H1 (cell line): ENCODE measurements around the gene MRAP2. TPM values are rescaled to one million over a fixed set of nuclear protein-coding genes. Genes with fewer than 3 reads are reported as not detected.

ENCODE experiments used
- CTCF ChIA-PET: fragments of 300-600 bp; sonication (Branson Sonifier 250); formaldehyde crosslinking; loops from one replicate; lab custom pipeline; 2021; ENCODE audit not compliant: partially characterized antibody; lab: Charles Lee
- POLR2A ChIA-PET: fragments of 300-600 bp; sonication (Branson Sonifier 250); formaldehyde crosslinking; loops from one replicate; lab custom pipeline; 2021; ENCODE audit warnings: inconsistent platforms; ENCODE audit not compliant: partially characterized antibody; lab: Charles Lee
- DNase-seq, 2 experiments: peaks; one replicate each; pipeline versions ENCODE4 v3.0.0 to v3.0.0-alpha.2; 2010 to 2022; ENCODE audit warnings: low spot score in 2 of 2, low read depth in 1 of 2, mixed read lengths in 1 of 2
- FAIRE-seq: peaks from 2 replicates; lab custom pipeline; 2011; peaks lifted over from hg19 to GRCh38; lab: Jason Lieb, UNC
- H2AFZ ChIP-seq: 2 replicates; pipeline ENCODE4 v1.8.1; 2012; ENCODE audit warnings: low read length, inconsistent platforms
- H2AK5ac ChIP-seq: 2 replicates; pipeline ENCODE4 v1.6.1; 2013; ENCODE audit warnings: low read depth, low read length
- H2BK120ac ChIP-seq: replicated peaks from 2 replicates; pipeline ENCODE3; 2013; ENCODE audit warnings: low read depth, low read length, inconsistent platforms
- H2BK12ac ChIP-seq: 2 replicates; pipeline ENCODE4 v1.6.1; 2013; ENCODE audit warnings: low read depth, low read length
- H2BK15ac ChIP-seq: 2 replicates; pipeline ENCODE4 v1.6.1; 2013; ENCODE audit warnings: low read length
- H2BK20ac ChIP-seq: 2 replicates; pipeline ENCODE4 v1.6.1; 2013; ENCODE audit warnings: low read length
- H2BK5ac ChIP-seq: 2 replicates; pipeline ENCODE4 v1.6.1; 2013; ENCODE audit warnings: low read depth, low read length
- H3K14ac ChIP-seq: 2 replicates; pipeline ENCODE4 v1.6.1; 2013; ENCODE audit warnings: inconsistent platforms; ENCODE audit not compliant: insufficient read length
- H3K18ac ChIP-seq: 2 replicates; pipeline ENCODE4 v1.6.1; 2013; ENCODE audit warnings: low read length; ENCODE audit errors: extremely low read depth
- H3K23ac ChIP-seq: 2 replicates; pipeline ENCODE4 v1.6.1; 2013; ENCODE audit warnings: inconsistent platforms; ENCODE audit not compliant: insufficient read length
- H3K23me2 ChIP-seq: 2 replicates; pipeline ENCODE4 v1.6.1; 2013; ENCODE audit warnings: low read depth, low read length
- H3K27ac ChIP-seq: 2 replicates; pipeline ENCODE4 v1.6.1; 2011; ENCODE audit warnings: low read depth, low read length, inconsistent platforms
- H3K27me3 ChIP-seq, 4 experiments: replicated peaks in 1 of 4; 1 replicate in 1 of 4; 2 replicates in 3 of 4; pipeline versions ENCODE4 v1.6.1 to v1.8.1; 2011 to 2013; ENCODE audit warnings: low read length in 3 of 4, mild to moderate bottlenecking in 3 of 4, inconsistent platforms in 2 of 4, mixed read lengths in 2 of 4, moderate library complexity in 1 of 4; ENCODE audit not compliant: control insufficient read depth in 3 of 4, insufficient read depth in 3 of 4; ENCODE audit errors: extremely low read depth in 1 of 4
- H3K36me3 ChIP-seq, 4 experiments: 2 replicates each; pipeline versions ENCODE4 v1.6.1 to v1.8.1; 2011 to 2013; ENCODE audit warnings: mild to moderate bottlenecking in 4 of 4, low read length in 3 of 4, moderate library complexity in 2 of 4, control low read depth in 1 of 4, inconsistent platforms in 1 of 4; ENCODE audit not compliant: insufficient read depth in 4 of 4, control insufficient read depth in 2 of 4
- H3K4ac ChIP-seq: replicated peaks from 2 replicates; pipeline ENCODE3; 2013; ENCODE audit warnings: low read length, low read depth, mixed read lengths, inconsistent platforms; ENCODE audit not compliant: insufficient read length
- H3K4me1 ChIP-seq, 4 experiments: replicated peaks in 1 of 4; 1 replicate in 1 of 4; 2 replicates in 3 of 4; pipeline versions ENCODE4 v1.6.1 to v1.8.1; 2011 to 2013; ENCODE audit warnings: low read length in 3 of 4, inconsistent platforms in 2 of 4, mixed read lengths in 1 of 4; ENCODE audit not compliant: insufficient read depth in 4 of 4, control insufficient read depth in 3 of 4
- H3K4me2 ChIP-seq, 2 experiments: 2 replicates each; pipeline versions ENCODE4 v1.6.1 to v1.8.1; 2011 to 2013; ENCODE audit warnings: low read depth in 2 of 2, low read length in 2 of 2, control low read depth in 1 of 2, inconsistent platforms in 1 of 2, mild to moderate bottlenecking in 1 of 2; ENCODE audit not compliant: insufficient read depth in 1 of 2
- H3K4me3 ChIP-seq, 4 experiments: fragments of 200-600, 300-600 bp in 1 of 4; sonication (generic), shearing (Covaris generic), sonication (Bioruptor Twin) in 1 of 4; 2 replicates each; pipeline versions ENCODE4 v1.5.1 to v1.8.1; 2011 to 2016; ENCODE audit warnings: low read length in 4 of 4, low read depth in 3 of 4, control low read depth in 2 of 4, inconsistent platforms in 2 of 4, mild to moderate bottlenecking in 2 of 4, mixed read lengths in 1 of 4, moderate library complexity in 1 of 4; ENCODE audit not compliant: insufficient read depth in 2 of 4; ENCODE audit errors: extremely low read depth in 1 of 4
- H3K56ac ChIP-seq: replicated peaks from 2 replicates; pipeline ENCODE3; 2013; ENCODE audit warnings: low read depth, mild to moderate bottlenecking, mixed read lengths, low read length, inconsistent platforms; ENCODE audit not compliant: insufficient read length
- H3K79me1 ChIP-seq: 2 replicates; pipeline ENCODE4 v1.6.1; 2013; ENCODE audit warnings: low read depth, low read length, control low read depth
- H3K79me2 ChIP-seq, 2 experiments: 2 replicates each; pipeline versions ENCODE4 v1.6.1 to v1.8.1; 2012 to 2013; ENCODE audit warnings: low read length in 2 of 2, mild to moderate bottlenecking in 2 of 2, inconsistent platforms in 1 of 2; ENCODE audit not compliant: insufficient read depth in 2 of 2, control insufficient read depth in 1 of 2
- H3K9ac ChIP-seq, 4 experiments: replicated peaks in 1 of 4; 1 replicate in 1 of 4; 2 replicates in 3 of 4; pipeline versions ENCODE4 v1.6.1 to v1.8.1; 2011 to 2013; ENCODE audit warnings: low read depth in 3 of 4, low read length in 3 of 4, control low read depth in 2 of 4, mild to moderate bottlenecking in 2 of 4, moderate library complexity in 2 of 4, inconsistent platforms in 1 of 4; ENCODE audit errors: extremely low read depth in 1 of 4
- H3K9me3 ChIP-seq, 2 experiments: 2 replicates each; pipeline versions ENCODE4 v1.6.1 to v1.8.1; 2012 to 2013; ENCODE audit warnings: mild to moderate bottlenecking in 2 of 2, moderate library complexity in 2 of 2, control low read depth in 1 of 2, inconsistent platforms in 1 of 2, low read depth in 1 of 2, low read length in 1 of 2, mixed read lengths in 1 of 2; ENCODE audit not compliant: insufficient read depth in 2 of 2
- H4K20me1 ChIP-seq, 2 experiments: replicated peaks in 1 of 2; 2 replicates each; pipeline versions ENCODE3 to v1.8.1; 2011 to 2013; ENCODE audit warnings: inconsistent platforms in 2 of 2, low read length in 2 of 2, mild to moderate bottlenecking in 1 of 2; ENCODE audit not compliant: insufficient read depth in 2 of 2, control insufficient read depth in 1 of 2
- H4K5ac ChIP-seq: 2 replicates; pipeline ENCODE4 v1.6.1; 2013; ENCODE audit warnings: low read length, low read depth, mixed read lengths, inconsistent platforms; ENCODE audit not compliant: insufficient read length
- H4K8ac ChIP-seq: 2 replicates; pipeline ENCODE4 v1.8.0; 2013; ENCODE audit warnings: mild to moderate bottlenecking, moderate library complexity, low read length, inconsistent platforms; ENCODE audit not compliant: insufficient read depth; ENCODE audit errors: extremely low read depth
- H4K91ac ChIP-seq: replicated peaks from 2 replicates; pipeline ENCODE3; 2013; ENCODE audit warnings: low read length, mixed read lengths, inconsistent platforms; ENCODE audit not compliant: insufficient read length
- ATF3 ChIP-seq: IDR thresholded peaks from 2 replicates; pipeline ENCODE4 v1.6.1; 2011; ENCODE audit warnings: low read depth, mild to moderate bottlenecking, low read length; ENCODE audit not compliant: insufficient read depth
- CTCF ChIP-seq, 3 experiments: IDR thresholded peaks; 1 replicate in 2 of 3; 2 replicates in 1 of 3; pipeline versions ENCODE4 v1.5.1 to v1.6.1; 2011; ENCODE audit warnings: low read length in 3 of 3, mild to moderate bottlenecking in 3 of 3, inconsistent platforms in 2 of 3, low read depth in 1 of 3, moderate library complexity in 1 of 3; ENCODE audit not compliant: insufficient read depth in 1 of 3; ENCODE audit errors: control extremely low read depth in 1 of 3
- NRF1 ChIP-seq: IDR thresholded peaks from 2 replicates; pipeline ENCODE4 v1.6.1; 2011; ENCODE audit warnings: mild to moderate bottlenecking, low read depth, low read length, improper control_type of control experiment
- TCF12 ChIP-seq: IDR thresholded peaks from 2 replicates; pipeline ENCODE4 v1.6.1; 2011; ENCODE audit warnings: low read depth, mild to moderate bottlenecking, low read length
- polyA plus RNA-seq, 7 experiments: library from polyadenylated mRNA; depleted of rRNA in 3 of 7; stranded (reverse) in 5 of 7; unstranded in 2 of 7; fragments of >200 nt in 5 of 7; fragments of 200-250 nt in 2 of 7; gene quantifications; 1 replicate in 5 of 7; 2 replicates in 1 of 7; 4 replicates in 1 of 7; pipeline versions ENCODE4 v1.2.1 to v1.2.3, GENCODE V29; 2011 to 2013; ENCODE audit warnings: missing spikeins in 2 of 7, mixed read lengths in 2 of 7
- total RNA-seq: library from RNA; stranded (reverse); fragmentation: NEBNext Ultra II Directional; extraction: Animal tissue kit (Norgen Biotek cat#: 25700); gene quantifications from 2 replicates; pipeline ENCODE4 v1.2.1, GENCODE V29; 2021

Gene MRAP2
- total and polyA plus RNA-seq, 2 of the 8 experiments (the other 6 are each of a cell fraction or from before 2014, with no cell fraction given): 5.0 to 11.0 TPM

GRCh38 chr6:83998021-83998584 lies 35.5 kb upstream of the MRAP2 start:
- Histone ChIP-seq H4K20me1 (no peaks in the 10 kb centered on the region), H3K4ac (no peak overlapping the region), H3K56ac (no peak overlapping the region), H3K14ac (no peak overlapping the region), H2AK5ac (no peak overlapping the region), H3K23me2 (no peaks in the 10 kb centered on the region), H2BK15ac (no peak overlapping the region), H3K23ac (no peak overlapping the region), H3K4me2 (no peak overlapping the region), H4K8ac (no peak overlapping the region), H4K5ac (no peak overlapping the region), H2BK120ac (no peak overlapping the region), H3K4me1 (peaks cover 0 to 6% (median 2%) of the 10 kb centered on the region in 4 experiments; a peak in 3 of 7 replicates), H3K79me1 (no peaks in the 10 kb centered on the region), H2BK20ac (no peak overlapping the region), H3K18ac (no peak overlapping the region), H3K36me3 (no peaks in the 10 kb centered on the region; a peak in 1 of 8 replicates), H2BK5ac (no peak overlapping the region), H3K9me3 (no peaks in the 10 kb centered on the region; a peak in 1 of 4 replicates), H3K79me2 (no peaks in the 10 kb centered on the region), H3K27ac (no peak overlapping the region), H3K9ac (no peak overlapping the region), H2AFZ (no peak overlapping the region), H3K27me3 (peaks cover 0 to 1% (median 0%) of the 10 kb centered on the region in 4 experiments; a peak in 1 of 7 replicates), H2BK12ac (no peak overlapping the region), H4K91ac (no peak overlapping the region), H3K4me3 (no peak overlapping the region)
- FAIRE-seq (no peak), DNase-seq (no peak)
- ChIA-PET CTCF (interaction anchor here (1.2 to 1.3 kb wide), 2 partner anchors 10 to 54 kb away, joined by 3 read pairs; no protein-coding TSS in a partner anchor), POLR2A (no interaction called here)
- TF ChIP-seq TCF12 (no peak), NRF1 (no peak), CTCF (IDR thresholded peaks at IDR 0.05; ENCODE audit: control extremely low read depth in 1 of 3, insufficient read depth in 1 of 3, low read depth in 1 of 3, low read length in 3 of 3) (no peak), ATF3 (0 out of 2 replicates have a peak, but pooled peaks have one; percentile 46)
